GM12801 (cell line): ENCODE results near the gene EHD4.

Experiments used
- CTCF ChIP-seq: IDR thresholded peaks from one replicate; pipeline ENCODE4 v1.5.1; 2011; ENCODE audit warnings: control low read depth; ENCODE audit not compliant: insufficient read length; ENCODE audit errors: extremely low read depth

Gene EHD4

GRCh38 chr15:41972253-41973242, at the start of gene EHD4:
EHD4 (minus strand) TSS chr15:41972557; CDS start chr15:41972494, 63 bp downstream.
- no peak for TF ChIP-seq CTCF

GRCh38 chr15:42021593-42021992, 49.2 kb upstream of the EHD4 start:
- TF ChIP-seq CTCF, result no peak

- TF ChIP-seq CTCF, result no peak
These were observed 48.4 kb upstream of the EHD4 start, which contains the start of gene PLA2G4E for GRCh38 chr15:42020713-42021273. PLA2G4E (minus strand) TSS chr15:42021042; CDS start chr15:42021030, 12 bp downstream.

- no peak for TF ChIP-seq CTCF
These were observed 46.2 kb upstream of the EHD4 start for GRCh38 chr15:42018306-42019224.

- TF ChIP-seq CTCF, result no peak
These were observed 44.6 kb upstream of the EHD4 start for GRCh38 chr15:42016971-42017370.

- no peak for TF ChIP-seq CTCF
These were observed 42.0 kb upstream of the EHD4 start for GRCh38 chr15:42014406-42014805.

- TF ChIP-seq CTCF, result no peak
These were observed 40.6 kb upstream of the EHD4 start for GRCh38 chr15:42012928-42013482.
